Effector CD8-positive, alpha-beta T cell (primary cell): ENCODE measurements around the gene CTDP1.

Experiments used
- DNase-seq: peaks from one replicate; lab custom pipeline; 2025; lab: John Stamatoyannopoulos, UW

The CTDP1 gene

GRCh38 chr18:79796531-79797405 is 117.2 kb downstream of the CTDP1 start:
- no peak for DNase-seq

- DNase-seq, result no peak
These were observed 118.1 kb downstream of the CTDP1 start, which contains the start of gene KCNG2 for GRCh38 chr18:79797518-79798345. Gene KCNG2 (plus strand): TSS chr18:79797938. CDS start chr18:79863668, 65,730 bp downstream.

DNA sequence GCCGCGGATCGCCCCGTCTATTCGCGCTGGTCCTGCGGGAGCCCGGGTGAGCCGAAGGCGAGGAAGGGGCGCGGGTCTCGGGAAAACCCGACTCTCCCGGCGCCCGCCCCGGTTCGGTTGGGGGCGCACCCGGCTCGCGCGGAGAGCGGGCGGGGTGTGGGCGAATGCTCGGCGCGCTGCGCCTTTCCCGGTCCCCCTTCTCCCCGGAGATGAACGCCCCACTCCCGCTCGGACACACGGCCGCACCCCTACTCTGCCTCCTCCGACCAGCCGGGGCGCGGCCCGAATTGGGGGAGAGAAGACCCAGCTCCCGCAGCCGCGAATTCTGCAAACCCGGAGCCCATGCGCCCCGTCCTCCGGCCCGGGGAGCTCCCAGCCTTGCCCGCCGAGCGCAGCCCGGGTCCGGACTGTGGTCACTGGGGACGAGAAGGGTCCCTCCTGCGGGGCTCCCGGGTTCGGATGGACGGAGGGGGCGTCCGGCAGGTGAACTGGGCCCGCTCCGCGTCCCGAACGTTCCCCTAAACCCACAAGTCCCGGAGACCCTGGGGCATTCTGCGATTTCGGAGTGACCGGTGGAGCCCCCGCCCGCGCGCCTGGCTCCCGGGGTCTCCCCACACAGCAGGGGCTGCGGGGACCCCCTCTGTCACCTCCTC is 118.9 kb downstream of the CTDP1 start:
- no peak for DNase-seq

- DNase-seq, result no peak
These were observed 119.4 kb downstream of the CTDP1 start for GRCh38 chr18:79798999-79799370.

DNA sequence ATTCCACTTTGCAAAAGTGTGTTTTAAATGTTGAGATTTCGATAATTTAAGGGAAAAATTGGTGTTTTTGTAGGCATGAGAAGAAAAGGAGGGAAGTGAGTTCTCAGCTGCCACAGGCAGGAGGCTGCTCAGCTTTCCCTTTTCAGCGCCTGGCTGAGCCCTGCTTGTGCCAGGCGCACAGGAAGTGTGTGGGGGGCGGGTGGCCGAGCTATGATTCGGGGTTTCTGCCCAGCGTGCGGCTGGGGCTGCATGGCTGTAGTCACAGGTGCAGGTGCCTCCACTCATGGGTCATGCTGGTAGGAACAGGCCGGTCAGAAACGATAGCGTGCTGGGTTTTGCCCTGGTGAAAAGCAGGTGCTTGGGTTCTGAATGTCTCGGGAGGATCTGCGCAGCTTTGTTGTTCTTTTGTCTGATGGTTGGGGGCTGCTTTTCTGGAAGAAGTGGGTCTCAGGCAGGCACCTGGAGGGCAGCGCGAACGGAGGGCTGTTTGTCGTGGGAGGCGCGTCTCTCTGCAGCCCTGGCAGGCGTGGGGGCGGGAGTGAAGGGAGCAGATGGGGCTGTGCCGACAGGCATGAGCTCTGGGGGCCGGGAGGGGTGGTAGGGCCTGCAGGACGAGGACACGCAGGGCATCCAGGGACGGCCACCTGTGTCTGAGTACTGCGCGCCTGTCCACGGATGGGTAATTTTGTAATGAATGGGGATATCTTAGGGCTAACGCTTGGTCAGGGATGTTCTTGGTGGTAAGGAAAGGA is 120.2 kb downstream of the CTDP1 start:
- no peak for DNase-seq

- no peak for DNase-seq
These were observed 121.0 kb downstream of the CTDP1 start for GRCh38 chr18:79800371-79801180.

GRCh38 chr18:79801217-79801616 is 121.6 kb downstream of the CTDP1 start:
- DNase-seq, result no peak

DNA sequence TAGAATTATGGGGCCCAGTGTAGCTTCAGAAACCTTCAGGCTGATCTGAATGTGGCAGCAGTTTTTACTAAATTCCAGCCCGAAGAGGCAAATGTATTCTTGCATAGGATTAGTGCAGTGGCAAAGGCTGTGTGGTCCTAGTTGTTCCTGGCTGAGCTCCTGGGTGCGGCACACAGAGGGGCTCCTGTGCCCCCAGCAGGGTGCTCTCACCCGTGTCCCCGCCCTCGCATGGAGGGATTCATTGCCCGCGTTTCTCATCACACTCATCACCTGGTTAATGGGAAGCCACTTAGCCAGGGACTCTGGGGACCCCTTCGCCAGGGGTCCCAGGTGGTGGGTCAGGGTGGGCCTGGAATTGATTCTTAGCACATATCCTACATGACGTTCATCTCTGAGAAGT is 122.0 kb downstream of the CTDP1 start:
- DNase-seq, result no peak

DNA sequence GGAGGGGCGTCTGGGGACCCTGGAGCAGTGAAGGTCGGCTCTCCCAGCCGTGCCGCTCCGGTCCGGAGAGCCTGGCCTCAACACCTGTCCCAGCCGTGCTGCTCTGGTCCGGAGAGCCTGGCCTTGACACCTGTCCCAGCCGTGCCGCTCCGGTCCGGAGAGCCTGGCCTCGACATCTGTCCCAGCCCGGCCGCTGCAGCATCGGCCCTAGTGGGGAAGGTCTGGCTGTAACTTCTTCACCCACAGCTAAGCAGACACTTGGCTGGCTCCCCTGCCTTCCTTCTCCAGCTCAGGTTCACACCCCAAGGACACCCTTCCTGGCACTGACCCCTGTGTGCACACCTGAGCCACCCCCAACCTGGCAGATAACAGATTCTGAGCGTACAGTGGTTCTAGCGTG is 122.7 kb downstream of the CTDP1 start:
- DNase-seq, result no peak

GRCh38 chr18:79803611-79804051 is 124.0 kb downstream of the CTDP1 start:
- no peak for DNase-seq
